ENCODE results near the gene GMPPB. TPM values are rescaled to one million over a fixed set of nuclear protein-coding genes. Genes with fewer than 3 reads are reported as not detected.

The GMPPB gene
- total RNA-seq, 1 donor from 2014 or later: 50.4 TPM

GRCh38 chr3:49706456-49707112, 17.2 kb downstream of the GMPPB start:
- TF ChIP-seq CTCF (conservative IDR thresholded peaks at IDR 0.05; ENCODE audit: low read depth, low read length): no peak

GRCh38 chr3:49705390-49705960, 18.3 kb downstream of the GMPPB start:
- no peak for TF ChIP-seq CTCF (conservative IDR thresholded peaks at IDR 0.05; ENCODE audit: low read depth, low read length)
- DNase-seq (ENCODE audit: low read depth): no peak
- H3K4me3 ChIP-seq (ENCODE audit: low read depth, low read length): no peak overlapping the region

More at GRCh38 chr3:49706456-49707112, 17.2 kb downstream of the GMPPB start:
- H3K4me3 ChIP-seq (ENCODE audit: low read depth, low read length): no peak overlapping the region
- DNase-seq (ENCODE audit: low read depth): no peak

GRCh38 chr3:49704629-49705028, 19.1 kb downstream of the GMPPB start:
- H3K4me3 ChIP-seq (ENCODE audit: low read depth, low read length): no peak overlapping the region
- no peak for DNase-seq (ENCODE audit: low read depth)
- TF ChIP-seq CTCF (conservative IDR thresholded peaks at IDR 0.05; ENCODE audit: low read depth, low read length): no peak

GRCh38 chr3:49703956-49704355, 19.8 kb downstream of the GMPPB start:
- no peak for TF ChIP-seq CTCF (conservative IDR thresholded peaks at IDR 0.05; ENCODE audit: low read depth, low read length)
- H3K4me3 ChIP-seq (ENCODE audit: low read depth, low read length): no peak overlapping the region
- no peak for DNase-seq (ENCODE audit: low read depth)

GRCh38 chr3:49703443-49703927, 20.3 kb downstream of the GMPPB start:
- H3K4me3 ChIP-seq (ENCODE audit: low read depth, low read length): no peak overlapping the region
- TF ChIP-seq CTCF (conservative IDR thresholded peaks at IDR 0.05; ENCODE audit: low read depth, low read length): peak; percentile 87
- no peak for DNase-seq (ENCODE audit: low read depth)

- TF ChIP-seq CTCF (conservative IDR thresholded peaks at IDR 0.05; ENCODE audit: low read depth, low read length): no peak
- no peak for DNase-seq (ENCODE audit: low read depth)
- H3K4me3 ChIP-seq (ENCODE audit: low read depth, low read length): no peak overlapping the region
Observed at GRCh38 chr3:49702672-49703071, 21.1 kb downstream of the GMPPB start.
